NCI-H128 (cell line): ENCODE results near the gene PLCB4.

Source experiments
- DNase-seq: peaks from one replicate; lab custom pipeline; 2025; ENCODE audit not compliant: unreplicated experiment; lab: John Stamatoyannopoulos, UW

PLCB4 gene

GRCh38 chr20:9166153-9166780, 97.4 kb downstream of the PLCB4 start:
- no peak for DNase-seq

GRCh38 chr20:9169409-9169808, 100.5 kb downstream of the PLCB4 start:
- DNase-seq = no peak

DNA sequence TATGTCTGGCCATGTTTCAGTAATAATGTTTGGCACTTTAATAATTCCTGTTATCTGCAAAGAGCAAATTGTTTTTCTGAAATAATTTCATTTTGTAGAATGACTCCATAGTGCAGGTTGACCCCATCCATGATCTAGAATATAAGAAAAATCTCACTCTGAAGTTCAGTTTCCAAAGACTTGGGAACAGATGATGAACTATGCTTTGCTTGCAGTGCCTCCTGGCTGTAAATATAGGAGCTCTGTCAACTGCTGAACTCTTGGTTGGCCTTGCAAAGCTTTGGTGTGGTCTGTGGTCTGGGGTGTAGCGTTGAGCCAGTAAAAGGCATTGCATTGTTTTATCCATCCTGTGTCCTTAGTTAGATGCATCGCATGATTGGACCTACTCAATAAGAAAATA, 104.0 kb downstream of the PLCB4 start:
- DNase-seq = no peak

- DNase-seq = no peak
Observed at GRCh38 chr20:9177278-9177677, 108.4 kb downstream of the PLCB4 start.

DNA sequence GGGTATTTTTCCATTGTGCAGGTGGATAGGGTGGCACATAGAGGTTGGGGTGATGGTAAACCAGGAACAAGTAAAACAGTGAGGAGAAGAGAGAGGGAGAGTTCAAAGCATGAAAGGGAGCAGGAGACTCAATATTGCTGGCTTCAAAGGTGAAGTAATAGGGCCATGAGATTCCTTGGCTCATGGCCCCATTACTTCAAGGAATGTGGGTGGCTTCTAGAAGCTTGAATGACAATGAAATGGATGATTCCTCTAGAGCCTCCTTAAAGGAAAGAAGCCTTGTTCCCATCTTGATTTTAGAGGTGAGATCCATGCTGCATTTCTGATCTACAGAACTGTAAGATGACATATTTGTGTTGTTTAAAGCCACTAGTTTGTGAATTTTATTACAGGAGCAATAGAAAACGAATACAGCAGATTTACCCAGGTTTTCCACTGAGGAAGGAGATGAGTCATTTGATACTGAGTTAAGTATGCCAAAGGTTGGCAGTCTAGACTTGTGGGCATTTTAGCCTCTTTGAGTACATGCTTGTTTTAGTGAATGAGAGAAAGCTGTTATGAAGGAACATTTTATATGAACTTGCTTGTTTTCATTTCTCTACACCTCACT, 110.4 kb downstream of the PLCB4 start:
- DNase-seq = no peak

DNA sequence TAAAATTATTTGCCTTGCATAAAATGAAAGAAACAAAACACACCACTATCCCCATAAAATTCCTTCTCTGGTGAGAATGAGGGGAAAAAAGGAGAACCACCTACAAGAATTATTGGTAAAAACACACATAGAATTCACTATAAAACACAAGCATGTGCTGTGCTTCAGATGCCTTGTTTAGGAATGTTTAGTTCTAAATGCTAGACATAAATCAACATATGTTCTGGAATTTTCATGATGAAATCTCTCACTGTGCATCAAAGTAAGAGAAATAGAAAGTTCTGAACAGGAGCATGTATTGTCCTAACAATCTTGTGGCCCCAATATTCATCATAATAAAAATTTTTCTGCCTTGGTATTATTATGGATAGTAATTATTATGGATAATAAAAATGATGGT, 111.0 kb downstream of the PLCB4 start:
- DNase-seq = no peak

DNA sequence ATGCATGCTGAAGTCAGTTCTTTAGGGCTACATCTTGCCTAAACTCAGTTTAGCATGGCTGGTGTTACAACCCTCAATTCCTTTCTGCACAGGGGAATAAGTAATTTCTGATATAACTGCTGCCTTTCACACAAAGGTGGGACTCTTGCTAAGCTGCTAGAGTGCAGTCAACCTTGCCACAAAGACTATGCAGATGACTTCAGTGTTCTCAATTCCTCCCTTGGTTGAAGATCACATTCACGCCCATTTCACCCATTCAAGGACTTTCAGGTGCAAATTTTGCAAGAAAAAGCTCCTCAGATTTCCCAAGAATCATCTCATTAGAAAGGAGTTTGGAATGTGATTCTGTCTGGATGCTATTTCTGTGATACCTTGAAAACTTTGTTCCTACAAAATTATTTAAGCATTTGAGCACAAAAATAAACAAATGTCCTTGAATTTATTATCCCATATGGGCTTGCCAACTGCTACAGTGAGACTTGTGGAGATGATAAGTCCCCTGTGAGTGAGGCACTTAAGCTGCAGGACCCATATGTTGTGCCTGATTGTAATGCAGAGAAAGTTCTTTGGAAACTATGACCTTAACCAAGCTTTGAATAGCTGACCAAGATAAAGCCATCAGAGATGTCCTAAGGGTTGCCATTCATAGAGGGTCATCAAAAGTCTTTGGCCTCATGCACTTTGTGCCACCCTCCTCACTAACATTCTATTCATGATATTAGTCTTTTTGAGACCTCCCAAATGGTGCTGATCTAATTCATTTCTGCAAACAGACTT, 111.8 kb downstream of the PLCB4 start:
- DNase-seq = no peak

- DNase-seq = no peak
Observed at GRCh38 chr20:9185511-9185910, 116.6 kb downstream of the PLCB4 start.

DNA sequence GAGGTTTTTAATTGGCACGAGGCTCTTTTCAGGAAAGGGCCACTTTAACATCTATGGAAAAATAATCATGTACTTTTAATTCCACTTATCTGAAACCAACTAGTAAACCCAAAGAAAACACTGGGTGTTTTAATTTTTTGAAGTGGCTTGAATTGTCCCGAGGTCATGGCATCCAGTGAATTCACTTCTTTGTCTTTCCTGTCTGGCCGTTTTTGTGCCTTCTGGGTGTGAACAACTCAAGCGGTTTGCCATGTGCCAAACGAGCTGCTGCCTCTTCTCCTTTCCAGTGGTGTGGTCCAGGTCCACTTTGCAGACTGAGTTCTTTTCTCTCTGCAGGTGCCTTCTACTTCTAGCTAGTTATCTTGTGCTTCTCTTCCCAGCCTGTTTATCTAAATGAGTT, 117.5 kb downstream of the PLCB4 start:
- no peak for DNase-seq

DNA sequence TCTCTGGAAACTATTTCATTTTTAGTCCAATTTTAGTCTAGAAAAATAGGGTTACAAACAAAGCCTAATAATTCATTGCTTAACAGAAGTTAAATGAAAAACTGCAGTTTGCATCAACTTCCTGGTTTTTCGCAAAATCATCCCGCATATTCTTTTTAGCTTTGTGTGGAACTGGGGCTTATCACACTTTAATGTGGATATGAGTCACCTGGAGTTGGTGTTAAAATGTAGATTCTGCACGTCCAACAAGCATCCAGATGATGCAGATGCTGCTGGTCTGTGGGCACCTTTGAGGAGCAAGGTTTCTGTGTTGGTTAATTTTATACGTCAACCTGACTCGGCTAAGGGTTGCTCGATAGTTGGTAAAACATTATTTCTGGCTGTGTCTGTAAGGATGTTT, 126.1 kb downstream of the PLCB4 start:
- DNase-seq = no peak

DNA sequence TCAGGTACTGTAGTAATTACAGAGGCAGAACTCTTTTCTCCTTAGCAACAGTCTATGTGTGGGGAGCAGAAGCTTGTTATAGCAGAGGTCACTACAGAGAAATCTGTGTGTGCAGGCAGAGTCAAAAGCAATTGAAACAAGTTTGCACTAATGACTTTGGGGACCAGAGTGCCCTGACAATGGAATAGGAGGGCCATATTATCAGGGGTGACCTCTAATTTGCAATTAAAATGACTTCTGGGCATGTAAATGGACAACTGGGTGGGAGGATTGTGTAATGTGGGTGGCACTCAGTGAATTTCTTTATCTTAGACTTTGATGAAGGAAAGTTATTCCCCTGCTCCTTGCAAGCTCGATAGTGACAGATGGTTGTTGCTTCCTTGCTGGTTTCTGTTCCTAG, 127.2 kb downstream of the PLCB4 start:
- no peak for DNase-seq

GRCh38 chr20:9198460-9198859, 129.6 kb downstream of the PLCB4 start:
- DNase-seq = no peak

- no peak for DNase-seq
Observed at GRCh38 chr20:9200196-9200595, 131.3 kb downstream of the PLCB4 start.

DNA sequence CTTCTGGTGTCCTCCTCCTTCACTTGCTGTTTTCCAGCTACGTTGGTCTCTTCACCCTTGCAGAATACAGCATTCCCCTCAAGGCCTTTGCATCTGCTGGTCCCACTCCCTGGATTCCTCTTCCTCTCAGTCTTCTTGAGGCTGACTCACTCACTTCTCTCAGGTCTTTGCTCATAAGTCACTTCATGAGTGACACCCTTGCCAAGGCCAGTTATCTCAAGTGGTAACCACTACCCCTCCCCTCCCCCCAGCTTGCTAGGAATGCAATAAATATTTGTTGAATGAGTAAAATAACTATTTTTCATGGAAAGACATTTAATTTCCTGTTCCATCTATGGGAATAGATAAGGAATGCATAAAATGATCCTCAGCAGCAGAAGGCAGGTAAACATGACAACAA, 131.7 kb downstream of the PLCB4 start:
- DNase-seq = no peak

DNA sequence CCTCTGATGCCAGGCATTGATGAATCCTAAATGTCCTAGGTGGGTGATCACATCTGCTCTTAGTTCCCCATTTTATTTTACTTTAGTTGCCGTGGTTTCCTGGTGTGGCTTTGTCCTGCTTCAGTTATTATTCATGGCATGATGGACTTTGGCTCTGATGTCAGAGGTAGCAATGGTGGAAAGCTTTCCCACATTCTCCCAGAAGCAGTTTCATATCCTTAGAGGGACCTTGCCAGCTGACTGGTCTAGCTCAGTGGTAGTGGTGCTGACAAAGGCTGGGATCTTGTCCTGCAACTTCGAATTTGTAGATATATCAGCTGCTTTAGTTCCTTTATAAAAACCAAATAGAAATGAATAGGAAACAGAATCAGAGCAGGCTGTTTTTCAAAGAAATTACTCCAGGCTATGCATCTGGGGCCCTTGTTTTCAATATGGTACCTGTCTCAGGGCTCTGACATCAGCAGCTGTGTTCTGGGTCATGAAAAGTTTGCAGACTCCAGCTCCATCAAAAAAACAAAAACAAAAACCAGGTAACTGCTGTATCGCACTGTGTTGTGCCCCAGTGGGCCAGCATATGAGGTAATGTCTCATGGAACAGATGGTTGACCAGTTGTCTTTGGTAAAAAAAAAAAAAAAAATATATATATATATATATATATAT, 133.7 kb downstream of the PLCB4 start:
- no peak for DNase-seq

- DNase-seq = no peak
Observed at GRCh38 chr20:9203081-9203447, 134.2 kb downstream of the PLCB4 start.

- DNase-seq = no peak
Observed at GRCh38 chr20:9204979-9205378, 136.1 kb downstream of the PLCB4 start.

- no peak for DNase-seq
Observed at GRCh38 chr20:9206486-9206885, 137.6 kb downstream of the PLCB4 start.

- DNase-seq = no peak
Observed at GRCh38 chr20:9207253-9207652, 138.4 kb downstream of the PLCB4 start.

GRCh38 chr20:9210356-9210755, 141.5 kb downstream of the PLCB4 start:
- no peak for DNase-seq

- no peak for DNase-seq
Observed at GRCh38 chr20:9211016-9211760, 142.3 kb downstream of the PLCB4 start.
